Esophagus muscularis mucosa (tissue), 4 donors: ENCODE data around the gene BTAF1. TPM values are rescaled to one million over a fixed set of nuclear protein-coding genes. Genes with fewer than 3 reads are reported as not detected.

Source experiments
- DNase-seq: peaks from one replicate; pipeline ENCODE4 v3.0.0-alpha.2; 2017; ENCODE audit errors: extremely low spot score
- H3K27ac ChIP-seq, 4 donors: fragments of 200-600 bp; sonication (generic); replicated peaks in 1 of 4; 1 replicate in 3 of 4; 2 replicates in 1 of 4; pipeline ENCODE4 v1.5.1; 2016 to 2019; ENCODE audit warnings: mild to moderate bottlenecking in 1 of 4
- H3K27me3 ChIP-seq, 4 donors: fragments of 200-600 bp; sonication (generic); one replicate each; pipeline versions ENCODE4 v1.5.1 to v1.6.0; 2016 to 2019
- H3K36me3 ChIP-seq, 4 donors: fragments of 200-600 bp; sonication (generic); one replicate each; pipeline ENCODE4 v1.5.1; 2016 to 2019
- H3K4me1 ChIP-seq, 4 donors: fragments of 200-600 bp; sonication (generic); one replicate each; pipeline ENCODE4 v1.5.1; 2016 to 2019
- H3K4me3 ChIP-seq, 4 donors: fragments of 200-600 bp; sonication (generic); 1 replicate in 2 of 4; 2 replicates in 2 of 4; pipeline ENCODE4 v1.5.1; 2016 to 2019; ENCODE audit warnings: mild to moderate bottlenecking in 4 of 4, moderate library complexity in 1 of 4
- H3K9me3 ChIP-seq, 4 donors: fragments of 200-600 bp; sonication (generic); 1 replicate in 3 of 4; 2 replicates in 1 of 4; pipeline ENCODE4 v1.5.1; 2016 to 2019
- EP300 ChIP-seq: sonication (generic); formaldehyde crosslinking; IDR thresholded peaks from one replicate; pipeline ENCODE4 v1.6.1; 2017; ENCODE audit warnings: antibody characterized with exemption
- POLR2A ChIP-seq: fragments of 450-650 bp; IDR thresholded peaks from one replicate; pipeline ENCODE4 v1.6.1; 2017; ENCODE audit warnings: antibody characterized with exemption, moderate library complexity, mild to moderate bottlenecking, low read depth
- POLR2AphosphoS5 ChIP-seq, 2 donors: sonication (generic); formaldehyde crosslinking; IDR thresholded peaks; one replicate each; pipeline ENCODE4 v1.6.1; 2017; ENCODE audit warnings: antibody characterized with exemption in 2 of 2
- WGBS: methylation state at CpG from one replicate; pipeline ENCODE4 v1.1.5; 2018; 5-methylcytosine and 5-hydroxymethylcytosine counted together
- intact Hi-C: fragments of 100-400 bp; cut with DNase I; formaldehyde crosslinking; loops from one replicate; pipeline ENCODE4 v1.15.1; 2023
- total RNA-seq, 4 donors: library from RNA; depleted of rRNA; stranded (reverse); fragments of >200 nt; gene quantifications; one replicate each; pipeline versions ENCODE4 v1.1.0 to v1.2.1, GENCODE V29; 2016
- TF ChIP-seq, protein P1 (sequence below), 3 experiments: fragments of 200-600 bp in 2 of 3; fragments of 450-650 bp in 1 of 3; sonication (generic) in 2 of 3; IDR thresholded peaks; one replicate each; pipeline ENCODE4 v1.5.1; 2017 to 2019; ENCODE audit warnings: antibody characterized with exemption in 3 of 3, mild to moderate bottlenecking in 2 of 3, moderate library complexity in 1 of 3

The BTAF1 gene
- total RNA-seq, 4 donors from 2014 or later: 20.7 to 48.6 (median 26.1) TPM

DNA sequence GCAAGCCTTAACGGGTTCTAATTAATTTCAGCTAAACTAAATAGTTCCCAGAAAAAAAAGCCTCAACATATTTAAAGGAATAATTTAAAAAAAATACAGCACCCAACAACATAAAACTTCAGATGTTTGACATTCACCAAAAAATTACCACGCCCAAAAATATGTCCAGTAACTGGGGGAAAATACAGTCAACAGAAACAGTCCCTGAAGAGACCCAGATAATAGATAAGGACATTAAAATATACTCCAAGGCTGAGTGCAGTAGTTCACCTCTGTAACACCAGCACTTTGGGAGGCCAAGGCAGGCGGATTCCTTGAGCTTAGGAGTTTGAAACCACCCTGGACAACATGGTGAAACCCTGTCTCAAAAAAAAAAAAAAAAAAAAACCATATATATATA is 78.0 kb downstream of the BTAF1 start:
- H3K36me3 ChIP-seq: peaks cover 10 to 63% (median 46%) of the 10 kb centered on the region in 4 donors
- no peak for DNase-seq

DNA sequence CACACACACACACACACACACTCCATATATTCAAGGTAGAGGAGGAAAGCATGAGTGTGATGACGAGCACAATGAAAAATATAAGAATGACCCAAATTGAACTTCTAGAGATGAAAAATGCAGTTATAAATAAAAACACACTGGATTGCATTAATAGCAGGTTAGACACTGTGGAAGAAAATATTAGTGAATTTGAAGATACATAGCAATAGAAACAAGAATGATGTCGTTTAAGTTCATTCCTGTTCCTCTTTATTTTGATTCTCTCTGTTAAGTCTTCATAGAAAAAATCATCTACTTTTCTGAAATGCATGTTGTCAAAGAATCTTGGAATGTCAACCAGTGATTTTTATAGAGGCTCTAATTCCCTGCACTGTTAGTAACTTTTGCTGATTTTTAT is 78.4 kb downstream of the BTAF1 start:
- DNase-seq: no peak
- H3K27me3 ChIP-seq: no peaks in the 10 kb centered on the region
- no peak overlapping the region for H3K27ac ChIP-seq
- no peak overlapping the region for H3K4me3 ChIP-seq
- no peaks in the 10 kb centered on the region for H3K4me1 ChIP-seq
- H3K9me3 ChIP-seq: no peaks in the 10 kb centered on the region
- H3K36me3 ChIP-seq: peaks cover 10 to 60% (median 46%) of the 10 kb centered on the region in 4 donors
- WGBS: 94% methylated on average over 2 of the region's 2 CpGs
- intact Hi-C loops: no loop called here
- TF ChIP-seq, protein P1, sequence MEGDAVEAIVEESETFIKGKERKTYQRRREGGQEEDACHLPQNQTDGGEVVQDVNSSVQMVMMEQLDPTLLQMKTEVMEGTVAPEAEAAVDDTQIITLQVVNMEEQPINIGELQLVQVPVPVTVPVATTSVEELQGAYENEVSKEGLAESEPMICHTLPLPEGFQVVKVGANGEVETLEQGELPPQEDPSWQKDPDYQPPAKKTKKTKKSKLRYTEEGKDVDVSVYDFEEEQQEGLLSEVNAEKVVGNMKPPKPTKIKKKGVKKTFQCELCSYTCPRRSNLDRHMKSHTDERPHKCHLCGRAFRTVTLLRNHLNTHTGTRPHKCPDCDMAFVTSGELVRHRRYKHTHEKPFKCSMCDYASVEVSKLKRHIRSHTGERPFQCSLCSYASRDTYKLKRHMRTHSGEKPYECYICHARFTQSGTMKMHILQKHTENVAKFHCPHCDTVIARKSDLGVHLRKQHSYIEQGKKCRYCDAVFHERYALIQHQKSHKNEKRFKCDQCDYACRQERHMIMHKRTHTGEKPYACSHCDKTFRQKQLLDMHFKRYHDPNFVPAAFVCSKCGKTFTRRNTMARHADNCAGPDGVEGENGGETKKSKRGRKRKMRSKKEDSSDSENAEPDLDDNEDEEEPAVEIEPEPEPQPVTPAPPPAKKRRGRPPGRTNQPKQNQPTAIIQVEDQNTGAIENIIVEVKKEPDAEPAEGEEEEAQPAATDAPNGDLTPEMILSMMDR (IDR thresholded peaks at IDR 0.05): no peak
- no peak for TF ChIP-seq EP300
- no peak for TF ChIP-seq POLR2AphosphoS5 (IDR thresholded peaks at IDR 0.05)
- TF ChIP-seq POLR2A: no peak

More for the DNA sequence above, 78.0 kb downstream of the BTAF1 start:
- intact Hi-C loops: no loop called here
- no peak overlapping the region for H3K4me3 ChIP-seq
- no peak for TF ChIP-seq POLR2A
- TF ChIP-seq, protein P1 (IDR thresholded peaks at IDR 0.05): no peak
- no peak for TF ChIP-seq EP300
- no peak for TF ChIP-seq POLR2AphosphoS5 (IDR thresholded peaks at IDR 0.05)
- H3K27me3 ChIP-seq: no peaks in the 10 kb centered on the region
- no peaks in the 10 kb centered on the region for H3K9me3 ChIP-seq
- no peak overlapping the region for H3K27ac ChIP-seq
- 99% methylated on average over 3 of the region's 3 CpGs for whole genome bisulfite sequencing
- no peaks in the 10 kb centered on the region for H3K4me1 ChIP-seq

DNA sequence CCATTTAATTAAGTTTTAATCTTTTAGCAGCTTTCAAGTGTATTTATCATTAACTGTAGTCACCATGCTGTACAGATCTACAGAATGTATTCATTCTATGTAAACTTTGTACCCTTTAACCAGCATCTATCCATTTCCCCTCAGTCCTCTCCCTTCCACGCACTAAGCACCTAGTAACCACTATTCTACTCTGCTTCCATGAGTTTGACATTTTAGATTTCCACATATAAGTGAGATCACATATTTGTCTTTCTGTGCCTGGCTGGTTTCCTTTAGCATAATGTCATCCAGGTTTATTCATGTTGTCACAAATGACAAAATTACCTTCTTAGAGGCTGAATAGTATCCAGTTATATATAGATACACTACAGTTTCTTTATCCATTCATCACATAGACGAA is 79.7 kb downstream of the BTAF1 start:
- Histone ChIP-seq H3K27ac (no peak overlapping the region), H3K27me3 (no peaks in the 10 kb centered on the region), H3K9me3 (no peaks in the 10 kb centered on the region), H3K4me3 (no peak overlapping the region), H3K36me3 (peaks cover 10 to 56% (median 37%) of the 10 kb centered on the region in 4 donors), H3K4me1 (no peaks in the 10 kb centered on the region)
- intact Hi-C loops: no loop called here
- DNase-seq: no peak
- WGBS: 76% methylated on average over 2 of the region's 2 CpGs
- TF ChIP-seq, protein P1 (IDR thresholded peaks at IDR 0.05): no peak
- TF ChIP-seq POLR2A (no peak), POLR2AphosphoS5 (IDR thresholded peaks at IDR 0.05) (no peak), EP300 (no peak)

DNA sequence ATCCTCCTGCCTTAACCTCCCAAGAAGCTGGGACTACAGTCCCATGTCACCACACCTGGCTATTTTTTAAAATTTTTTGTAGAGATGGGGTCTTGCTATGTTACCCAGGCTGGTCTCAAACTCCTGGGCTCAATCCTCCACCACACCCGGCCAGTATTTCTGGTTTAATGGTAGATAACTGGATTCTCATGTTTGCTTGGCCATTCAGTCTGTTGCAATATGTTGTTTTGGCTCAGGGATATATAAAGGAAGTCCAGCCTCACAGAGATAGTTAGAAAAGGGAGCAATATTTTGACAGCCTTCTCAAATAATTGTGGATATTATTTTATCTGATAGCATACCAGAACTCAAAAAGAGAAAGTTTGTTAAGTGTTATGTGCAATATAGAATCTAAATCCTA is 82.4 kb downstream of the BTAF1 start:
- Histone ChIP-seq H3K27me3 (no peaks in the 10 kb centered on the region), H3K27ac (no peak overlapping the region), H3K9me3 (no peaks in the 10 kb centered on the region), H3K4me1 (no peaks in the 10 kb centered on the region), H3K36me3 (peaks cover 10 to 55% (median 42%) of the 10 kb centered on the region in 4 donors), H3K4me3 (no peak overlapping the region)
- TF ChIP-seq, protein P1 (IDR thresholded peaks at IDR 0.05): no peak
- no peak for TF ChIP-seq POLR2AphosphoS5 (IDR thresholded peaks at IDR 0.05)
- TF ChIP-seq EP300: no peak
- TF ChIP-seq POLR2A: no peak
- DNase-seq: no peak
- intact Hi-C loops: no loop called here
- 100% methylated on average over 1 of the region's 1 CpG for WGBS

DNA sequence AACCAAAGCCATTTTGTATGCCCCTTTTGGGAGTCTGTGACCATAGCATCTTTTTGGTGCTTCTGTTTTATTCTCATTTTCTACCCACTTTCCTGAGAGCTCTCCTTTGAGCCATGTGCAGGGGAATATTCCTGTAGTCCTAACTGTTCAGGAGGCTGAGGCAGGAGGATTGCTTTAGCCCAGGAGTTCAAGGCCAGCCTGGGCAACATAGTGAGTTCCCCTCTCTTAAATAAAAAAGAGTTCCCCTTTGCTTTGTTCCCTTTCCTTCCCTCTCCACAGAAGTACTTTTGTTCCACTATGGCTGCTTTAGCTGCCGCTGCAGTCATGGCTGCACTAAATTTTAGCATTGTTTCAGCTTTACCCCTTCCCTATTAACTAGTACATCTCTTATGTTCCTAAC is 85.9 kb downstream of the BTAF1 start:
- no peak for DNase-seq
- 95% methylated on average over 1 of the region's 1 CpG for WGBS
- intact Hi-C loops: no loop called here
- peaks cover 11 to 74% (median 48%) of the 10 kb centered on the region in 4 donors for H3K36me3 ChIP-seq
- TF ChIP-seq, protein P1 (IDR thresholded peaks at IDR 0.05): no peak
- TF ChIP-seq EP300: no peak
- TF ChIP-seq POLR2A: no peak
- no peak for TF ChIP-seq POLR2AphosphoS5 (IDR thresholded peaks at IDR 0.05)
- H3K4me1 ChIP-seq: no peaks in the 10 kb centered on the region
- no peak overlapping the region for H3K27ac ChIP-seq
- H3K27me3 ChIP-seq: no peaks in the 10 kb centered on the region
- H3K9me3 ChIP-seq: no peaks in the 10 kb centered on the region
- H3K4me3 ChIP-seq: no peak overlapping the region
